ENCODE results near the gene PCBD2.

DNA sequence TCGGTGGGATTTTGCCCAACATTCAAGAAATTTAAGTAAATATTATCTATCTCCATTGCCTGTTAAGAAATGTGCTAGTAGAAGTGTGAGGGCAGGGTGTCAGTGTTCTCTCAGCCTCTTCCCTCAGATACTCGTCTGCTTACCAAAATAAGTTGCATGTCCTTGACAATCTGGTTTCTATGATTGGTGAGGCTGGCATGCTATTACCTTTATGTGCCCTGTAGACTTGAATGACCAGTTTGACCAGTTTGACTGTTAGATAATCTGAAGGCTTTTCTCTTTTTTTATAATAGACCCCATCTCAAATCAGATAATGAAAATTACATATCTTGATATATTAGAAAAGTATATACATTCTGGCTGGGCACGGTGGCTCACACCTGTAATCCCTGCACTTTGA lies 63.1 kb downstream of the PCBD2 start:
- TF ChIP-seq, protein P1, sequence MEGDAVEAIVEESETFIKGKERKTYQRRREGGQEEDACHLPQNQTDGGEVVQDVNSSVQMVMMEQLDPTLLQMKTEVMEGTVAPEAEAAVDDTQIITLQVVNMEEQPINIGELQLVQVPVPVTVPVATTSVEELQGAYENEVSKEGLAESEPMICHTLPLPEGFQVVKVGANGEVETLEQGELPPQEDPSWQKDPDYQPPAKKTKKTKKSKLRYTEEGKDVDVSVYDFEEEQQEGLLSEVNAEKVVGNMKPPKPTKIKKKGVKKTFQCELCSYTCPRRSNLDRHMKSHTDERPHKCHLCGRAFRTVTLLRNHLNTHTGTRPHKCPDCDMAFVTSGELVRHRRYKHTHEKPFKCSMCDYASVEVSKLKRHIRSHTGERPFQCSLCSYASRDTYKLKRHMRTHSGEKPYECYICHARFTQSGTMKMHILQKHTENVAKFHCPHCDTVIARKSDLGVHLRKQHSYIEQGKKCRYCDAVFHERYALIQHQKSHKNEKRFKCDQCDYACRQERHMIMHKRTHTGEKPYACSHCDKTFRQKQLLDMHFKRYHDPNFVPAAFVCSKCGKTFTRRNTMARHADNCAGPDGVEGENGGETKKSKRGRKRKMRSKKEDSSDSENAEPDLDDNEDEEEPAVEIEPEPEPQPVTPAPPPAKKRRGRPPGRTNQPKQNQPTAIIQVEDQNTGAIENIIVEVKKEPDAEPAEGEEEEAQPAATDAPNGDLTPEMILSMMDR (IDR thresholded peaks at IDR 0.05; ENCODE audit: borderline replicate concordance, extremely low read depth, low read length, poor library complexity, severe bottlenecking) = no peak
- no peak for TF ChIP-seq EZH2 (IDR thresholded peaks at IDR 0.05; ENCODE audit: borderline replicate concordance, low read depth, low read length, severe bottlenecking)

Data from DND-41 (cell line).